ENCODE measurements around the gene IGIP.

IGIP gene

DNA sequence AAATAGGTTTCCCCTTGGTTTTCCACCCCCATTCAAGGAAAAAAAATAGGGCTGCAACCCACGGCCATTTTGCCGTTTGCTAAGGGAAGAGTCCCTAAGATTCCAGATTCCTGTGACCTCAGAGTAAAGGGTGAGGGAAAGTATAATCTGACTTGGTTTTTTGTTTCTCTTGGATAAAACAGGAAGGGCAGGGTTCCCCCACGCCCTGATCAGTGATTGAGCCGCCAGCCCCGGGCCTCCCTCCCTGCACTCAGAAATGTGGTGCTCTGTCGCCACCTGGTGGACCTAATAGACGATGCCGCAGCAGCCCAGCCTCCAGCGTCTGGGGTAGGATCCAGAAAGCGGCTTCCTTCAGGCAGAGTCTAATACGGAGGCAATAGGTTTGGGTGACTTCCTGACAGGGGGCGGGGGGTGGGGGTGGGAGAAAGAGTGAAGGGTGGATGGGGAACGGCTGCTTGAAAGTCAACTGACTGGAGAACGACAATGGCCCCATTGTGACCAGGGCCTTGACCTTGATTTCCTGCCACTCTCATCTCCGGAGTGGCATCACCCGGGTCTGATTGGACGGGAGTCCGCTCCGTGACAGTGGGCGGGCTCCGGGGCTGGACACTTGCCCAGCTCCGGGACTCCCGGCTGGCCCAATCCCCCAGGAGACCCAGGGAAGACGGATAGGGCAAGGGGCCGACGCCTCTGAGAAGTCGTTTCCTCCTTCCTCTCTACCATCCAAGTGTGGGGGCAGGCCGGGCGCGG lies 31.5 kb downstream of the IGIP start:
- H3K27ac ChIP-seq = peak overlapping the region; percentile 68
- TF ChIP-seq, protein P1, sequence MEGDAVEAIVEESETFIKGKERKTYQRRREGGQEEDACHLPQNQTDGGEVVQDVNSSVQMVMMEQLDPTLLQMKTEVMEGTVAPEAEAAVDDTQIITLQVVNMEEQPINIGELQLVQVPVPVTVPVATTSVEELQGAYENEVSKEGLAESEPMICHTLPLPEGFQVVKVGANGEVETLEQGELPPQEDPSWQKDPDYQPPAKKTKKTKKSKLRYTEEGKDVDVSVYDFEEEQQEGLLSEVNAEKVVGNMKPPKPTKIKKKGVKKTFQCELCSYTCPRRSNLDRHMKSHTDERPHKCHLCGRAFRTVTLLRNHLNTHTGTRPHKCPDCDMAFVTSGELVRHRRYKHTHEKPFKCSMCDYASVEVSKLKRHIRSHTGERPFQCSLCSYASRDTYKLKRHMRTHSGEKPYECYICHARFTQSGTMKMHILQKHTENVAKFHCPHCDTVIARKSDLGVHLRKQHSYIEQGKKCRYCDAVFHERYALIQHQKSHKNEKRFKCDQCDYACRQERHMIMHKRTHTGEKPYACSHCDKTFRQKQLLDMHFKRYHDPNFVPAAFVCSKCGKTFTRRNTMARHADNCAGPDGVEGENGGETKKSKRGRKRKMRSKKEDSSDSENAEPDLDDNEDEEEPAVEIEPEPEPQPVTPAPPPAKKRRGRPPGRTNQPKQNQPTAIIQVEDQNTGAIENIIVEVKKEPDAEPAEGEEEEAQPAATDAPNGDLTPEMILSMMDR (conservative IDR thresholded peaks at IDR 0.05) = peak; percentile 88

DNA sequence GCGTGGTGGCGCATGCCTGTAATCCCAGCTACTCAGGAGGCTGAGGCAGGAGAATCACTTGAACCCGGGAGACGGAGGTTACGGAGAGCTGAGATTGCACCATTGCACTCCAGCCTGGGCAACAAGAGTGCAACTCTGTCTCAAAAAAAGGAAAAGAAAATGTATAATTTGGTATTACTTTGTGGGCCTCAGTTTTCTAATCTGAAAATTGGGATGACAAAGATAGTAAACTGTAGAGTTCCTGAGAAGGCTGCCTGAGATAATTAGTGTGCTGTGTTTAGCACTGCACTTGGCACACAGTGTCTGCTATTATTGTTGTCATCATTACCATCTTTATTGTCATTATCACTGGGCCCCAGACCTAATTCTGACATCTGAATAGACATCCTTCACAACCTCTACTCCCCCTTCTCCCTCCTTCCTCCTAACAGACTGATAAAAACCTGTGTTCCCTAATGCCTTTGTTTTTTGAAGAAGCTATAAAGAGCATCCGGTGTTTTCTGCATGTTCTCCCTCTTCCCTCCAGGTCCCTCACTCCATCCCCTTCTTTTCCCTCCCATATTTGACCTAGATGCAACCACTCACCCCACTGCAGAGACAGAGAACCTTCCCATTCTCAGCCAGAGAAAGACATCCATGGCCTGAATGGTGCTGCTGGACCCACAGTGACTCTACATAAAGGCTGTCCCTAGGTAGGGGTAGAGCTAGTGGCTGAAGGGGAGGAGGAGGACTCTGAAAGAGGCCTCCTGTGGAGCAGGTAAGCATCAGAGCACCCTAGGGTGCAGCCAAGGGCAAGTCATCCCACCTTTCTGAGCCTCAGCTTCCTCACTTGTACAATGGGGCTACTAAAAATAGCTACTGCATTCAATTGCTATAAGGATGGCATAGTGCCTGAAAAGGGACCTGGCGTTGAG lies 33.5 kb downstream of the IGIP start:
- no peak overlapping the region for H3K27ac ChIP-seq
- TF ChIP-seq, protein P1 (conservative IDR thresholded peaks at IDR 0.05) = no peak

DNA sequence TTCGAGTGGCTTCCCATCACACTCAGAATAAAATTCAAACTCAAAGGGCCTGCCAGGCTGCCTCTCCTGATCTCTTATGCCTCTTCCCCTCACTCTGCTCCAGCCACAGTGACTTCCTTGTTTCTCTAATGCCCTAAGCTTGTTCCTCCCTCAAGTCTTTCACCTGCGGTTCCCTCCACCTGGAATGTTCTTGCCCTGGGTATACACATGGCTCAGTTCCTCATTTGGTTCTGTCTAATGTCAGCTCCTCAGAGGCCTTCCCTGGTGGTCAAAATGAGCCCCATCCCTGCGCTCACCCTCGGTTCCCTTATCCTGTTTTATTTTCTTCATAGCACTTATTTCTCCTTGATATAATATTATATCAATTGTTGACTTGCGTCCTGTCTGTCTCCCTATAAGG lies 36.5 kb downstream of the IGIP start:
- H3K27ac ChIP-seq = no peak overlapping the region
- TF ChIP-seq, protein P1 (conservative IDR thresholded peaks at IDR 0.05) = no peak

DNA sequence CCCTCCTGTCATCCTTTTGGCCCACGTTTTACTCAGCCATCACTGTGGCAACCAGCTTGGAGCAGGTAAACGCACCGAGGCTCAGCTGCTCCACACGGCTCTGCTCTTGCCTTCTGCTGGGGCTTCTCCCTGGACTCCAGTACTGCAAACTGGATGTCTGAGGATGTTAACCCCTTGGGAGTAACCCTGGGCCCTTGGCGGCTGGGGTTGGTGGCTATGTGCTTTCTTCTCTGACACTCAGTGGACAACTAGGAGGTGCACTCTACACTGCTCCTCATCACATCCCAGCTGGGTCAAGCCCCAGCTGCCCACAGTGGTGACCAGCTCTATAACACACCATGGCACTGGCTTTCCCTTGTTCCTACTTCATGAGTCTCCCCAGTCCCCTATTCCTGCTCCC lies 37.0 kb downstream of the IGIP start:
- TF ChIP-seq, protein P1 (conservative IDR thresholded peaks at IDR 0.05) = no peak
- no peak overlapping the region for H3K27ac ChIP-seq

DNA sequence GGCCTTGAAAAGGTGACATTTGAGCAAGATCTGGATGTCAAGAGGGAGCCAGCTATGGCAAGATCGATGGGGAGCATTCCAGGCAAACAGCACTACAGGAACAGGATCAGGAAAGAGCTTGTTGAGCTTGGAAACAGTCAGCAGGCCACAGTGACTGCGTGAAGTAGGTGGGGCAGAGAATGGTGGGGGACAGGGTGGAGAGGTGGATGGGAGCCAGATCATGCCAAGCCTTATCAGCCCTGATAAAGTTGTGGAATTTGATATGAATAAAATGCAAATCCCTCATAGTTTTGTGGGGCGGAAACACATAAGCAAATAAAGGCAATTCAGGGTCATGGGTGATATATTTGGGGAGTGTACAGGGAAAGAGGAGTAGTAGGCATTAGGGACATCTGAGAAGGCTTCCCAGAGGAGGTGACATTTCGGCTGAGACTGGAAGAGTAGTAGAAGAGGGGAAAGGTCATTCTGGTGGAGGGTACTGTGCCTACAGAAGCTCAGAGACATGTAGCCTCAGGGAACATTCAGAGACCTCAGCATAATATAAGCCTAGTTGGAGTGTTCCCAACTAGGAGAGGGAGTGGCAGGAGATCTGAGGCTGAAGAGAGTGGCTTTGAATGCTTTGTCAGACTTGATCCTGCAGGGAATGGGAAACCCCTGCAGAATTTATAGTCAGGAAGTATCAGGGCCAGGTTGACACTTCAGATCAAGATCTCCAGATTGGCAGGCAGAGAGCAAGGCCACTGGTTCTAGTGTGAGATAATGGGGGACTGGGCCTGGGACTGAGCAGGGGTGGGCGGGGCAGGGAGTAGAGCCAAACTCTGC lies 39.6 kb downstream of the IGIP start:
- TF ChIP-seq, protein P1 (conservative IDR thresholded peaks at IDR 0.05) = no peak
- H3K27ac ChIP-seq = no peak overlapping the region; the same call in 1 of the 2 replicates

DNA sequence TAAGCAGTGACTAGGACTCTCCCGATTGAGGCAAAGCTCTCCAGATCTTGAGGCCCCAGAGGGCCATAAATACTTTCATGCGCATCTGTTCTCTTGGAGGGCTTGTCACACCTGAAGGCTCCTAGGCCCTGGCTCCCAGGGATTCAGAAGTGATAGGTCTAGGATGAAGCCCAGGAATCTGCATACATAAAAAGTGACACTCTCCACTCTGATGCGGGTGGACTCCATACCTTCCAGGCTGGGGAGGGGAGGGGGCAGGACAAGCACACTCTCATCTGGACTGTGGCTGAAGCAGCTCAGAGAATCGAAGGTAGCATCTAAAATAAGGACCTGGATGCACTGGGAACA lies 40.2 kb downstream of the IGIP start:
- TF ChIP-seq, protein P1 (conservative IDR thresholded peaks at IDR 0.05) = no peak
- no peak overlapping the region; the same call in 1 of the 2 replicates for H3K27ac ChIP-seq

DNA sequence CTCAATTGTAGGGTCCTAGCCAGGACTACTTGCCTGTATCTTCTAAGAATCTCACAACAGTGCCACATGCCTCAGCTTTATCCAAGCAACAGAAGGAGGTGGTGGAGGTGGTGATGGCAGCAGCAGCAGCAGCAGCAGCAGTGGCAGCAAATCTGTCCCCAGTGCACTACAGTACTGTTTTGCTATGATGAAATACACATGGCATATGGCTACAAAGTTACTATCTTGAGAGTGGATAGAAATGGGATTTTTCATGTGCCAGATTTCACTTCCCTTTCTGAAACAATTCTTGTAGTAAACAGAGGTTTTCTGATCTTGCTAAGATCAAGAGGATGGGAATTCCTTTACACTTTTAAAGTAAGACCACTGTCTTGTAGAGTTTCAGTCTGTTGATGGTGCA lies 41.2 kb downstream of the IGIP start:
- H3K27ac ChIP-seq = no peak overlapping the region
- TF ChIP-seq, protein P1 (conservative IDR thresholded peaks at IDR 0.05) = no peak
